Gastroesophageal sphincter (tissue), 3 donors: ENCODE measurements around the gene TMEM135.

Source experiments
- CTCF ChIP-seq, 4 experiments: fragments of 200-600 bp in 2 of 4; fragments of 450-650 bp in 2 of 4; sonication (generic) in 1 of 4; IDR thresholded peaks; one replicate each; pipeline ENCODE4 v1.5.1; 2017 to 2019; ENCODE audit warnings: antibody characterized with exemption in 4 of 4, mild to moderate bottlenecking in 2 of 4, moderate library complexity in 2 of 4
- POLR2A ChIP-seq, 2 donors: fragments of 450-650 bp; IDR thresholded peaks; one replicate each; pipeline ENCODE4 v1.6.1; 2017; ENCODE audit warnings: antibody characterized with exemption in 2 of 2, mild to moderate bottlenecking in 2 of 2, moderate library complexity in 1 of 2

- no peak for TF ChIP-seq POLR2A (IDR thresholded peaks at IDR 0.05)
- no peak for TF ChIP-seq CTCF (IDR thresholded peaks at IDR 0.05)
Observed at GRCh38 chr11:87193756-87194470, 156.2 kb downstream of the TMEM135 start.
